ENCODE data around the gene CYP2W1.
A peak's percentile ranks its signal among the peaks of the same experiment; 100 is the strongest.

Gene CYP2W1

DNA sequence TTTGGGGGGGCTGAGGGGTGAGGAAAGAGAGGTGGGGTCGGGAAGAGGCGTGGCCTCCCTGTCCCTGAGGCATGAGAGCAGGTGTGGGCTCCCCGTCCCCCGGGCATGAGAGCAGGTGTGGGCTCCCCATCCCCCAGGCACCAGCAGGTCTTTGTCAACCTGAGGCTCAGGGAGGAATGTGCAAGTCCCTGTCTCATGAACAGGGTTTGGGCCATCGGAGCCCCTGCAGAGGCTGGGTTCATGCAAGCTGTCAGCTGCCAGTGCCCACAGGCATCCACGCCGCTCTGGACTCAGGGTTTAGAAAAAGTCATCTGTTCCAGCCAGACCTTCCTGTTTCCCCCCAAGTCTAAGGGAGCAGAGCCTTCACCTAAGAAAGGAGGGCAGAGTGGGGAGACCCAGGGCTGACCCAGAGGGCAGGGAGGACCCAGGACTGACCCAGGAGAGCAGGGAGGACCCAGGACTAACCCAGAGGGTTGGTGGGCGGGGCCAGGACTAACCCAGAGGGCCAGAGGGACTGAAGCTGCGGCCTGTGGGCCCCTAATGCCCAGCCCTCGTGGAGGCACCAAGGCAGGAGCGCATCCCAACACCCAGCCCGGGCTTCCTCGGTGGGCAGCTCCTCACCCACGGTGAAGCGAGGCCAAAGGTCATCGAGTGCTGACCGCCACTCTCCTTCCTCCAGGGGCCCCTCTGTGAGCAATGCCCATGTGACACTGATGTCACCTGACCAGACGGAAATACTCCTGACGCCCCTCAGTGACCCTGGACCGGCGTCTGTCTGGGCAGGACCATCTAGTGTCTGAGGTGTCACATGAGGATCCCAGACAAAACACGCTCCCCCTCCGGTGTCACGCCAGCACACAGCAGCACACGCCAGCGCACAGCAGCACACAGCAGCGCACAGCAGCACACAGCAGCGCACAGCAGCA is 32.5 kb downstream of the CYP2W1 start:
- no peak for DNase-seq (ENCODE audit: low read depth in 2 of 2)

DNA sequence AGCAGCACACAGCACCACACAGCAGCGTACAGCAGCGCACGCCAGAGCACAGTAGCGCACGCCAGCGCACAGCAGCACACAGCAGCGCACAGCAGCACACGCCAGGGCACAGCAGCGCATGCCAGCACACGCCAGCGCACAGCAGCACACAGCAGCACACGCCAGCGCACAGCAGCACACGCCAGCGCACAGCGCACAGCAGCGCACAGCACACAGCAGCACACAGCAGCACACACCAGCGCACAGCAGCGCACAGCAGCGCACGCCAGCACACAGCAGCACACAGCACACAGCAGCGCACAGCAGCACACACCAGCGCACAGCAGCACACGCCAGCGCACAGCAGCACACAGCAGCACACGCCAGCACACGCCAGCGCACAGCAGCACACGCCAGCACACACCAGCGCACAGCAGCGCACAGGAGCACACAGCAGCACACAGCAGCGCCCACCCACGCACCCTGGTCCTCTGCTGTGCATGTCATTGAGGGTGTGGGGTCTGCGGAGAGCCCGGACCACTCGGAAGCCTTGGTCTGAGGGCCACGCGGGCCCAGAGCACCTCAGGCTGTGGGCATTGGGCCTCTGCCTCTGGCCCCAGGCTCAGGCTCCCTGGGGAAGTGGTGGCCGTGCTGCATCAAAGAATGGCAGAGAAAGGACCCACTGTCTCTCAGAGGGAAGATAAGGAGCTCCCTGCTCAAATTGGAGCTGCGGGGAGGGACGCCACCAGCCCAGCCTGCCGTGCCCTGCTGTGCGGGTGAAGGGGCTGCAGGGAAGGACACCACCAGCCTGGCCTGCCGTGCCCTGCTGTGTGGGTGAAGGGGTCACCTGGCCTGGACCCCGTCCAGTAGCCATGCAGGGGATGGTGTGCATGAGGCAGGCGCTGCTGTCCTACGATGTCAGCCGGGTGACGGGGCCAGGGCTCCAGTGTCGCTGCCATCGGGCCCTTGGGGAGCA is 33.9 kb downstream of the CYP2W1 start:
- DNase-seq (ENCODE audit: low read depth in 2 of 2): no peak

DNA sequence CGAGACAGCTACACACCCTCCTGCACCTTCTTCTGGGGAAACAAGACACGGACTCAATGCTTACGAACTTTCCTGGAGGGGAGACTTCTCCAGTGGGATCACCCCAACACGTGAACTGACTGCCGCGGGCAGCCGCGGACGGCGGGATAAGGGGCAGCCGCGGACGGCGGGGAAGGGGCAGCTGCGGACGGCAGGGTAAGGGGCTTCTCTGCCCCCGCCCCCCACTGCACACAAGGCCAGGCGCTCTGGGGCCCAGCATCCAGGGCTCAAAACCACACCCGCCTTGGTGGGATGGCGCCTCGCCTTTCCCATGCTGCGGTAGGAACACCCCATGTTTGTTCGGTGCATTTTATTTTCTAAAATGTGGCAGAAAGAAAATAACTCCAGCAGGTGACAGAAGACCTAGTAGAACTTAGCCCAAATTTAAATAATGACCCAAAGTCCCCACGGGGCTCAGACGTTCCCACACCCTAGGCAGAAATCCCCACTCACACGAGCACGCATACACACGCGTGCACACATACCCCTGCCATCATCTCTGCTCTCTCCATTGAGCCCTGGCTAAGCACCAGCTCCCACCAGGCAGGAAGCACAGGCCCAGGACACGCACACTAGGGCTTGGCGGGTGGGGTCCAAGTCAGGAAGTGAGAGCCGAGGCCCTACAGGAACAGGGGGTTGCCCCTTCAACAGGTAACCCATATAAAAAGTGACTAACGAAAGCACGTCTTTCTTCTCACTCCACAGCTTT is 34.8 kb downstream of the CYP2W1 start:
- no peak for DNase-seq (ENCODE audit: low read depth in 2 of 2)

DNA sequence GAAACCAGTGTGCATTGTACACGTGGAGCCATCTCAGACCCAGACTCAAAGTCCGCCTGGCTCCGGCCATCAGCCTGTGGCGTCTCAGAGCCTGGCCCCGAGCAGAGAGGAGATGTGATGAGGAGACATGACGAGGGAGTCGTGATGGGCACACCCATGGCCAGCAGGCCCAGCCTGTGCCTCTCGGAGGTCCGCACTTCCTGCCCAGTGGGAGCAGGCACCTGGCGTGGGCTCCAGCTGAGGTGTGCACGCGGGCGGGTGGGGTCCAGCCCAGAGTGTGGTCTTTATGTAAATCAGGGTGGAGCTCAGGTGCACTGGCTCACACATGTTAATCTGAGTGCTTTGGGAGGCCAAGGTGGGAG is 35.3 kb downstream of the CYP2W1 start:
- DNase-seq (ENCODE audit: low read depth in 2 of 2): no peak

DNA sequence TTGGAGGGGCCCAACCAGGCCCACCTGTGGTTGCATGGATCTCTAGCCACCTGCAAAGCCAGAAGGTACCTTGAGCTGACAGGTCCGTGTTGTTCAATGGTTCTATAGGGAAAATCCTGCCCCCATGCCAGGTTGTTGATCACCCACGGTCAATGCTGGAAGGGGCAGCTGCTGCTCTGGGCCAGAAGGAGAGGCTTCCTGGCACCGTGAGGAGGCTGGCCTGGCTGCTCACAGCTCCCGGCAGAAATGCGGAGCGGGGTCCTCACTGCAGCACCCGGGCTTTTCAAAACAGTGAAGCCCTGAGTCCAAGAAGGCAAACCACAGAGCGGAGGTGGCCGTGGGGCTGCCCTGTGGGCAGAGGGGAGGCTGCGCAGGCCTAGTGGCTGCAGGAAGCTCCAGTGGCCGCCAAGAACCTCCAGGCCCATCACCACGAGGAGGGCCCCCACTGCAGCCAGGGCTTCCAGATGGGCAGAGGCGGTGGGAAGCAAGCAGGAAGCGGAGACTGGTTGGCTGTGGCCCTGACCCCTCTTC is 36.3 kb downstream of the CYP2W1 start:
- DNase-seq (ENCODE audit: low read depth in 2 of 2): no peak

DNA sequence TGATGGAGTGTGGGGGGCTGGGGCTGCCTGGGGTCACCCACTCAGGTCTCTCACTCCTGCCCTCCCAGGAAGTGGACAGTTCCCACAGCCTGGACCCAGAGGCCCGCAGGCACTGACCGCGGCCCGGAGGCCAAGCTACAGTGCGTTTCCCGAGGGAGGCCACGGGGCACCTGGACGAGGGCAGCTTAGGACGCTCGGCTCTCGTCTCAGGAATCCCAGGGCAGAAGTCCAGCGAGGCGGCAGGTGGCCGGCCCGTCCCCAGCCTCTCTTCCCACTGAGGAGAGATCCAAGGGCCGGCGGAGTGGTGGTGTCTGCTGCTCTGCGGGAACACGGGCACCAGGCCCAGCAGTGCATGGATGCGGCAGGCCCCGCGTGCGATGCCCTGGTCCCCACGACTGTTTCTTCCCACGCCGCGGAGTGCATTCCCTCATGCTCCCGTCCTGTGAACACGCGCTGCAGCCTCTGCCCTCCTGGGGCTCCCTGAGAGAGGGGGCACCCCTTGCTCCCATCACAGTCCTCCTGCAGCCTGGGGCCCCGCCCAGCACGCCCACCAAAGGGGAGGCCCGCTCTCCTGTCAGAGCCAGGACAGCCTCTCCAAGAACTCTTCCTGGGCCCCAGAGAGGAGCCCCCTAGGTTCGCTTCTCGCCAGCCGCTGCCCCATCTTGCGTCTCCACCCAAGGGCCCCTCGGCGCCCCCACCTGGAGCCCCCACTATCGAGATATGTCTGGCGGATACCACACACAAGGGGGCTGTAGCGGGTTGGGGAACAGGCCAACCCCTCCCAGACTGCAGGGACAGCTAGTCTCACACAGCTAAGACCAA is 37.0 kb downstream of the CYP2W1 start:
- DNase-seq (ENCODE audit: low read depth in 2 of 2): no peak

DNA sequence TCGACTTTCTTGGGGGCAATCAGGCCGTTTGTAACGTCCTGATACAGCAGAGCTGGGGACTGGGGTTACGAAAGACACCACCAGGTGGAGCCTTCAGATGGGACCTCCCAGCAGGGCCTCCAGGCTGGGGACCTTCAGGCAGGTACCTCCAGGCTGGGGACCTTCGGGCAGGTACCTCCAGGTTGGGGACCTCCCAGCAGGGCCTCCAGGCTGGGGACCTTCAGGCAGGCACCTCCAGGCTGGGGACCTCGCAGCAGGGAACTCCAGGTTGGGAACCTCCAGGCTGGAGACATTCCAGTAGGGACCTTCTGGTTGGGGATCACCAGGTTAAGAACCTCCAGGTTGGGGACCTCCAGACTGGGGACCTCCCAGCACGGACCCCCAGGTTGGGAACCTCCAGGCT is 37.9 kb downstream of the CYP2W1 start:
- no peak for DNase-seq (ENCODE audit: low read depth in 2 of 2)

DNA sequence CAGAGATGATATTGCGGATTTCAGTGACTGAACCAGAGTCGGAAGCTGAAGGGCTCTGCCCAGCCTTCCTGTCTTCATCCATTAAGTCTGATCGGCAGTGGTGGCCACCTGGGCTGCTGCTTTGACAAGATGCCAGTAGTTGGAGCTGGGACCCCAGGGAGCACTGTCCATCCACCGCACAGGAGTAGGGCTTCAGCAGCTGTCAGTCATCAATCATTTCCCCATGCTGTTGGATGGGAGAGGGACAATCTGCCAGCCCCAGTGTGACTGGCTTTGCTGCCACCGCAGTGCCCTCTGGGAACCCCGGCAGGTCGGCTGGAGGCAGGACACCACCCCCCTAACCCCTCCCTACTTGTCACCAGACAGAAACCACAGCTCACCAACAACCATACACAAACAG is 38.4 kb downstream of the CYP2W1 start:
- DNase-seq (ENCODE audit: low read depth in 2 of 2): no peak

DNA sequence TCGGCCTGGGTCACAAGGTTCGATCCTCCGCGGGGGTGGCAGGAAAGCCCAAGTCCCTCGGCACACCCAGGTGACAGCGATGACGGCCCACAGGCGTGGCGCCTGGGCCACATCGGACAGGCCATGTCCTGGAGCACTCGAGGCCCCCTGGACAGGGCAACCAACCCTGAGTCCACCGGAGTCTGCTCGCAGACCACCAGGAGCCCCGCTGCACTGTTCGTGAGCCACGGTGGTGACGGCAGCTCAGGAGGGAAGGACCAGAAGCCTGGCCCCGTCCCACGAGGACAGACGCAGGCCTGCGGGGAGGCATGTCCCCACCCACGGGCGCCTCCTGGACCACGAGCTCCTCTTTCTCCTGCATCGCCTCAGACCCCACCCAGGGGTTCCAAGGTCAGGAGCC is 39.0 kb downstream of the CYP2W1 start:
- no peak for DNase-seq (ENCODE audit: low read depth in 2 of 2)

DNA sequence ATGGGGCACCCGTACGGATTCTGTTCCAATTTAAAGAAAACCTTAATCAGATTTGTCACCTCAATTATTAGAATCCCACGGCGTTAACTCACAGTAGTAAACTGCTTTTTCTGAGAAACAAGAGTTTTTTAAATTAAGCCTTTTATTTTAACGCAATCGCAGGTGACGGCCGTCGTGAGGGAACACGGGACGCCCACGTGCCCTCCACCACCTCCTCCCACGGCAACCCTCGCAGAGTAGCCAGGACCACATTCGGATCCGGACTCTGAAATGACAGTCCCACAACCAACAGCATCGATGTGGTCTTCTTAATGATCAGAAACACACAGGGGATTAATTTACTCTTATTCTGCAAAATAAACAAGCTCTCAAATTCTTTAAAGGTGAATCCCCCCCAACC is 39.4 kb downstream of the CYP2W1 start:
- DNase-seq (ENCODE audit: low read depth in 2 of 2): no peak

DNA sequence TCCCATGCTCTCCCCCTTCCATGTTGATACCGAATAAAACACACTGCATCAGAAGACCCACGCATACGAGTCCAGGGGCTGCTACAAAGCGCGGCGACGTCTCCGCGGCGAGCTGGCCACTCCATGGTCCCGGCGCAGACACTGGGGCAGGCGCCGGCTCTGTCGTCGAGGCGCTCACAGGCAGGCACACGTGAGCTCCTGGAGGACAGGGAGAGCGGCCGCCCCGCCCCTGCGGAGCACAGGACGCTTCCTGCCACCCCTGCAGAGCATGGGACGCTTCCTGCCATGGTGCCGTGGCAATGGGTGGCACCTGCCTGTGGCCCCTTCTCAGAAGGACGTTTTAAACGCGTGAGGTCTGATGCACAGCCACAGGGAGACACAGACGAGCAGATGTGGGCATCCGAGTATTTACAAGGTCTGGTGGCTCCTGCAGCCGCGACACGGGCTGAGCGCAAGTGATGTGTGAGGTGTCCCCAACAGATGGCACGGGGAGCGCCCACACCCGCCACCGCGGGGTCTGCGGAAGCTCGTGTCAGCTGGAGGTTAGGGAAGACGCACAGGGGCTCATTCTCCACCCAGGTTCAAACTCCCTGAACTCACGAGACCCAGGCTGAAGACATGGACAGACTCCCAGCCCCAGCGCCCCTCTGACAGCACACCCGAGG is 40.0 kb downstream of the CYP2W1 start:
- DNase-seq (ENCODE audit: low read depth in 2 of 2): no peak

DNA sequence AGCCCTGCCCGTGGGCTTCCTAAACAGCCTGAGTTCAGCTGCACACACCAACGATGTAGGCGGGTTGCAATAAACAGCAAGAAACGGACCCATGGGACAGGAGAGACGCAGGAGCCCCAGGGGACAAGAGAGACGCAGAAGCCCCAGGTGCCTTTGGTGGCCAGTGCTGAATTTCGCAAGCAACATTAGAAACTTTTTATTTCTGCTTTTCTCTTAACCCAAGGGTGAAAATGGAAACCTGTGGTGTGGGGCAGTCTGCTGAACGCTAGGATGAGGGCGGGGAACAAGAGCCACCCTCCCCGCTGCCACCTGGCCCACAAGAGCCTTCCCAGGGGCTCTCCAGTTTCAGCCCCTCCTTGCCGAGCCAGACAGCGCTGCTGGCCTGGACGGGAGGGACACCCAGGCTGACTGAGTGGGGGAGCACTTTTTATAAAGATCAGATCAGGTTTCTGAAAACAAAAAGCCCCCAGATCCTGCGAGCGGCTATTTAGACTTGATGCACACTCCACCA is 41.4 kb downstream of the CYP2W1 start:
- no peak for DNase-seq (ENCODE audit: low read depth in 2 of 2)

DNA sequence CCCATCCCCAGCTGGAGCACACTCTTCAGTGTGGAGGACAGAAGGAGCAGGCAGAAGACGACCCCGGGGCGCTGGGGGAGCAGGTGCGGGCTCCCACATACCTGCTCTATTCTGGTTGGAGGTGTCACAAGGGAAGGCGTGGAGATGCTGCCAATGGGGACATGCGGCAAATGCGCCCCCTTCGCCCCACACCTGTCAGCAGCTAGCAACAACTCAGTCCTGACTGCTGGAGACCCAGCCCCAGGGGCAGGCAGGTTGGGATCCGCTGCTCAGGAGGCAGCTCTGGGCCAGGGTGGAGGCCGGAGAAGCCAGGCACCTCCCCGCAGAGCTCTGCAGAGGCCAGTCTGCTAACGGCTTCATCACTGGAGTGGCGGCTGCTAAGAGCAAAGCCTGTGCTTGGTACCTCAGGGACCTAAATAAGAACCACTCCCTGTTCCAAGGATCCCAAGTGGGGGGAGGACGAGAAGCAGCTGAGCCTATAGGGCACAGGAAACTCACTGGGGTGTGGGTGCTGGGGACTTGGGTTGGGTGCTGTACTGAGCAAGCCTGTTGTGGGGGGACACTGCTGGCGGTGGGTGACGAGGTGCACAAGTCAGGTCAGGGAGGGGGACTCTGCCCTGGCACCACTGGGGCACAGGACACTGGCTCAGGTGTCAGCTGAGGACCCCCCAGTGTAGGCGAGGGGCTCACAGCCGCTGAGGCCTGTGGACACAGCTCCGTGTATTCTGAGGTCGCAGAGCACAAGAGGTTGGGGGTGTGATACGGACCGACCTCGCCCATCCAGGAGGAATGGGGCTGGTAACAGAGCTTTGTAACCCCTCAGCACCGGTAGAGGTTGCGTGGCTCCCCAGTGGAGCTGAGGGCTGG is 42.1 kb downstream of the CYP2W1 start:
- DNase-seq (ENCODE audit: low read depth in 2 of 2): no peak

DNA sequence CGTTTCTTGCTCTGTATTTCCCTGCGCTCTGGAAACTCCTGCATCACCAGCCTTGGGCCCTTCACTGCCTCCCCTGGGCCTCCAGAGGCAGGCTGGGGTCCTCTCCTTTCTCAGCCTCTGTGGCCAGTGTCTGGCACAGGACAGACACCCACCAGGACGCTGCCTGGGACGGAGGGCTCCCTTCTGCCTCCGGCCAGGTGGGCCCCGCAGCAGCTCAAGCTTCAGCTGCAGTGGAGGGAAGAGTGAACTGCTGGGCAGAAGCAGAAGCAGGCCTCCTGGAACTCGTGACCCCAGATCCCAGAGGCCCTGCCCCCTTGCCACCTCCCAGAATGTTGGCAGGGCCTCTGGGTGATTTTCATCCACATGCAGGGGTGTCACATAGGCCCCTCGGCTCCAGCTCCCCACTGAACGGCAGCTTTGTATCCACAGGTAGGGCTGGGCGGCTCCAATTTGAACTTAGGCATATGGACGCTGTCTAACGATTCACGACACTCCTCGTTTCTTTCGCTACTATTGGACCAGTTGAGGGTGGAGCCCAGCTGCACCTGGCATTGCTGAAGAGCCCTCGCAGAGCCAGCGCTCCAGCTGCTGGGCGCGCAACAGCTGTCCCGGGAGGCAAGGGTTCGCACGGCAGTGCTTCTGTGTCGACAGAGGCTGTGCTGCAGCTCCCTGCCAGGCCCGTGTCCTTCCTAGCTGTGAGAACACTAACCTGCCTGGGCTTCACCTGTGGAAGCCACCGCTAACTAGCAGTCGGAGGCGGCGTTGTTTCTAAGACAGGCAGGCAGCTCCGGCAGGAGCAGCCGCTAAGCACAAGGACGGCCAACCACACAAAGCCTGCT is 43.0 kb downstream of the CYP2W1 start:
- DNase-seq (ENCODE audit: low read depth in 2 of 2): no peak

DNA sequence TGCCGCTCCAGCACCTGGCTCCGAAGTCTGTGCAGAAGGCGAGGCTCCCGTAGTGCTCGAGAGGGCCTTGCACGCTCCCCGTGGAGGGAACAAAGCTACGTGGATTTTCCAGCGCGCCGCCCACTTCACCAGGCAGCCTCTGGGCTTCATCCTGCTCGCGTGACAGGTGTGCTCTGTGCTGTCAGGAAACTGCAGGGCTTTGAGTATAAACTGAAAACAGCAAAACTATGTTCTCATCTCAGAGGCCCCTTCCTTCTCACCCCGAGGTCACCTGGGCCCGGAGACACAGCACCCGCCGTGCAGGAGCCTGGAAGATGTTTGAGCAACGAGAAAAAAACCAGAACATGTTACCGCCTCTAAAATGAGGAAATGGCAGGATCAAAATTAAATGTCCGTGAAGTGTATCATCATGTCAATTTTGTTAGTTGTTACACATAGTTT is 43.8 kb downstream of the CYP2W1 start:
- DNase-seq (ENCODE audit: low read depth in 2 of 2): no peak

DNA sequence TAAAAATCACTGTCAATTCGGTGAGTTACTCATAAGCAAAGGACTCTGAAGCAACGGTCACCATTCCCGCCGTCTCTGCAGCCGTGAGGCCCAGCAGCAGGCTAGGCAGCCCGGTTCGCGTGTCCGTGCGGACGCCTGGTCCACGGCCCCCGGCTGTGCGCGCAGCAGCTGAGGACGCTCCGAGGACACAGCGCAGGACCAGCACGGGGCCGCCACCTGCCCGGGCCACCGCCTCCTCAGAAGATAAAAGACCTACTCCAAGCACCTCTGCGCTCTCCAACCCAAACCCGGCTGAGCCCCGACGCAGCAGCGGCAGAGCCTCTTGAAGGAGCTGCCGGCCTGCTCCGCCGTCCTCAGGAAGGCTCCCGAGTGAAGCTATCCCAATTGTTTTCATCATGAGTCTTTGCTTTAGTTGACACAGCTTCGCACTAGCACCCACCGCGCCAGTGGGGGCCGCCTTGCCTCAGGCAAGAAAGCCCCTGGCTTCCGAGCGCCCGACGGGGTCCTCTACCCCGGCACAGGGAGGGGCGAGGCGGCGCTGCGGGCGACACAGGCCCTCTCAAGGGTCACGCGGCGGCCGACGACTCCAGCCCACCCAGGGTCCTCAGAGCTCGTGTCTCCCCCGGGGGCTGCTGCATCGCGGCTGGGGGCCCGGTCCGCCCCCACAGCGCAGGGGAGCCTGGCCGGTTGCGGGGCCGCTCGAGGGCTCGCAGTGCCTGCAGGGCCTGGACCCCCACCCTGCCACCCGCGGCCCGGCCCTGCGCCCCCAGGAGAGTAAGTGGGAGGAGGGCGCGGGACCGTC is 44.5 kb downstream of the CYP2W1 start:
- no peak for DNase-seq (ENCODE audit: low read depth in 2 of 2)

DNA sequence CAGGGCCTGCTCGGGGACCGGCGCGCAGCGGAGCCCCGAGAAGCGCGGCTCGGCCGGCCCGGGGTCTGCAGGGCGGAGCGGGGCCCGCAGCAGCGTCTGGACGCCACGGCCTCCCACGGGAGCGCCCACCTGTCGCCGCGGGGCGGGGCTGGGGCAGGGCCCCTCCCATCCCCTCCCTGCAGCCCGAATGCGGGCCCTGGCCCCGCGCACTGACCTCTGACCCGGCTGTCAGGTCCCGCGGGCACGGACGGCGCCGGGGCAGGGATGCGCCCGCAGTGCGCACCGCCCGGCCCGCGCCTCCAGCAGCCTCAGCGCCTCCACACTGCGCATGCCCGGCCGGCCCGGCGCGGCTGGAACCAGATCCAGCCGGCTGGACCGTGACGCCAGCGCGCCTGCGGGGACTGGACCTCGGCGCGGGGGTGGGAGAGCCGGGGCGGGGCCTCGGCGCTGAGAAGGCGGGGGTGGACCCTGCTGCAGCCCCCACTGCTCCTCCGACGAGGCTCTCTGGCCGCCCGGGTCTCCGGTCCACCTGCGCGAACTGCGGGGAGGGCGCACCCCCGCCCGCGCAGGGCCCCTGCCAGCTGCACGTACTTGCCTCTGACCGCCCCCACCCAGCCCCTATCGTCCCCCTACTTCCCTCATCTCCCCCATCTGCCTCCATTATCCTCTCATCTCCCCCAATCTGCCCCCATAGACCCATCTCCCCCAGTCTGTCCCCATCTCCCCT is 45.2 kb downstream of the CYP2W1 start:
- peak; percentile 62 to 66 for DNase-seq (ENCODE audit: low read depth in 2 of 2)

Measured in fibroblast of skin of left biceps (primary cell).